ENCODE data around the gene PRDM16.

The PRDM16 gene

GRCh38 chr1:3068564-3069431, at the start of gene PRDM16:
Gene PRDM16 (plus strand): TSS chr1:3069203. CDS start chr1:3069260, 57 bp downstream.
- no peak for FAIRE-seq
- DNase-seq (ENCODE audit: low spot score): peak; percentile 71

DNA sequence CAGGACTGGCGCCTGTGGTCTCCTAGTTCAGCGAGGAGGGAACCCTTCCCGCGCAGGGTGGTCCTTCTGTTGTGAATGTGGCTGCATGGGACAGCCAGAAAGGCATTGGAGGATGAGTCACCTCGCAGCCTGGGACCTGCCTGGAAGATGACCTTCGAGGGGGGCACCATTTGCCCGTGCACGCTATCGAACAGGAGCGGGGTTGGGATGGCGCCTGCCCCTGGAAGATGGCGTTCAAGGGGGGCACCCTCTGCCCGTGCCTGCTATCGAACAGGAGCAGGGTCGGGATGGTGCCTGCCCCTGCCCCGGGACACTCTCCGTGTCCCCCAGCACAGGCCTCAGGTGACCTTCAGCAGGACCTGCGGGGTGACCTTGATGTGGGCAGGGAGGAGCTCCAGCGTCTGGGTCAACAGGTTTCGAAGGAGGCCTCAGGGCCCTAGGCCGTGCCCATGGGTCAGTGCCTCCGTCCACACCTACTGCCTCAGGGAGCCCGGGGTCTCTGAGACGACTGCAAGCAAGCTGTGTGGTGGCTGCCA, 49.4 kb upstream of the PRDM16 start:
- DNase-seq (ENCODE audit: low spot score) (no peak), FAIRE-seq (no peak)

- no peak for FAIRE-seq
- no peak for DNase-seq (ENCODE audit: low spot score)
These were observed 48.6 kb upstream of the PRDM16 start for GRCh38 chr1:3020263-3020909.

- DNase-seq (ENCODE audit: low spot score) (no peak), FAIRE-seq (no peak)
These were observed 47.8 kb upstream of the PRDM16 start, which contains the start of gene ACTRT2 for GRCh38 chr1:3021233-3021671. Gene ACTRT2 (plus strand): TSS chr1:3021467. CDS start chr1:3021687, 220 bp downstream.

DNA sequence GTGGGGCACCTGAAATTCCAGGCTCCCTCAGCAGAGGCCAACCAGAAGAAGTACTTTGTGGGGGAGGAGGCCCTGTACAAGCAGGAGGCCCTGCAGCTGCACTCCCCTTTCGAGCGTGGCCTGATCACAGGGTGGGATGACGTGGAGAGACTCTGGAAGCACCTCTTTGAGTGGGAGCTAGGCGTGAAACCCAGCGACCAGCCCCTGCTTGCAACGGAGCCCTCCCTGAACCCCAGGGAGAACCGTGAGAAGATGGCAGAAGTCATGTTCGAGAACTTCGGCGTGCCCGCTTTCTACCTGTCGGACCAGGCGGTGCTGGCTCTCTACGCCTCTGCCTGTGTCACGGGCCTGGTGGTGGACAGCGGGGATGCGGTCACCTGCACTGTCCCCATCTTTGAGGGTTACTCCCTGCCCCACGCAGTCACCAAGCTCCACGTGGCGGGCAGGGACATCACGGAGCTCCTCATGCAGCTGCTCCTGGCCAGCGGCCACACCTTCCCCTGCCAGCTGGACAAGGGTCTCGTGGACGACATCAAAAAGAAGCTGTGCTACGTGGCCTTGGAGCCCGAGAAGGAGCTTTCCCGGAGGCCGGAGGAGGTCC, 47.1 kb upstream of the PRDM16 start:
- no peak for DNase-seq (ENCODE audit: low spot score)
- no peak for FAIRE-seq

DNA sequence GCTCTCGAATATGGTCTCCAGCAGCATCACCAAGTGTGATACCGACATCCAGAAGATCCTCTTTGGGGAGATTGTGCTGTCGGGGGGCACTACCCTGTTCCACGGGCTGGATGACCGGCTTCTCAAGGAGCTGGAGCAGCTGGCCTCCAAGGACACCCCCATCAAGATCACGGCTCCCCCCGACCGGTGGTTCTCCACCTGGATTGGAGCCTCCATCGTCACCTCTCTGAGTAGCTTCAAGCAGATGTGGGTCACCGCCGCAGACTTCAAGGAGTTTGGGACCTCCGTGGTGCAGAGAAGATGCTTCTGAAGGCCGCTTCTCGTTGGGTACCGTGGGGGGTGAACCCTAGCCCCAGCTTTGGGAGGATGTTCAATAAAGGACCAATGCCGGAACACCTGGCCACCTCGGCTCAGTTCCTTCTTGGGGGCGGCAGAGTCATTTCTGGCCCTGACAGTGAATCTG, 46.5 kb upstream of the PRDM16 start:
- DNase-seq (ENCODE audit: low spot score) (no peak), FAIRE-seq (no peak)

- DNase-seq (ENCODE audit: low spot score) (no peak), FAIRE-seq (no peak)
These were observed 46.0 kb upstream of the PRDM16 start for GRCh38 chr1:3022976-3023375.

- no peak for DNase-seq (ENCODE audit: low spot score)
- FAIRE-seq: no peak
These were observed 45.0 kb upstream of the PRDM16 start for GRCh38 chr1:3024019-3024418.

- FAIRE-seq (no peak), DNase-seq (ENCODE audit: low spot score) (no peak)
These were observed 44.4 kb upstream of the PRDM16 start for GRCh38 chr1:3024588-3024987.

DNA sequence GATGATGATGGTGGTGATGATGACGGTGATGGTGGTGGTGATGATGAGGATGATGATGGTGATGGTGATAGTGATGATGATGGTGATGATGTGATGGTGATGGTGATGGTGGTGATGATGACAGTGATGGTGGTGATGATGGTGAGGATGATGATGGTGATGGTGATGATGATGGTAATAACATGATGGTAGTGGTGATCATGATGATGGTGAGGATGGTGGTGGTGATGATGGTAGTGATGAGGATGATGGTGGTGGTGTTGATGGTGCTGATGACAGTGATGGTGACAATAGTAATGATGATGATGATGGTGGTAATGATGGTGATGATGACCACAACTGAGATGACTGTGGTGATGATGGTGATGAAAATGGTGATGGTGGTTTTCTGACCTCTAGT, 42.9 kb upstream of the PRDM16 start:
- DNase-seq (ENCODE audit: low spot score) (no peak), FAIRE-seq (no peak)

DNA sequence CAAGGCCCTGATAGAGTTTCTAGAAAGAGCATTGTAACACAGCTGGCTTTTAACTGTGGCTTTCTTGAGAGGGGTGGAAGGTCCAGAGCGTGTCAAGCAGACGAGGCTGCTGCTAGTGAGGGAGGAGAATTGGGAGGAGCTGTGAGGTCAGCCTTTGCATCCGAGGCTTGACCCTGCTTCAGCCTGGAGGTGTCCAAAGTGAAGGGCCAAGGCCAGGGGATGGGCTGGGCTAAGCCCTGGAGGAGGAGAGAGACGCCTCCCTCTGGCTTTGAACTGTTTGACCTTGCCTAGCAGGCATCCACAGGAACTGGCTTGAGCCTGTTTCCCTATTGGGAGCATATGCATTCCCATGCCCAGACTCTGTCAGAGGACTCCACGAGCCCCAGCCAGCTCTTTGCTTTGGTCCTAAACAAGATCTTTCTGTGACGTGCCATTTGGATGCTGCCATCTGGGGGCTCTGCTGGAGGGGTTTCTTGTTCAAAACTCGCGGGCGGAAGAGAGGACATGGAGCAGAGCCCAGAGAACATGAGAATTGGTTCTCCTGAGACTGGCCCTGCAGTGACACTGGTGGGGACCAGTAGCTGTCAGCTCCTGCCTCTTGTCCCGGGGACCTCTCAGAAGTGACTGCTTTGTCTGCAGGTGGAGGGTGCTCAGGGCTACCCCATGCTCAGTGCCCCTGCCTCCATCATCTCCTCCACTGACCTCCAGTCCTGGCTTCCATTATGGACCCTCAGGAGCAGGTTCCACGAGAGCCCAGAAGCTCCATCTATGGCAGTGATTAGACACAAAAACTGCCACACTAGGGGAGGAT, 42.2 kb upstream of the PRDM16 start:
- DNase-seq (ENCODE audit: low spot score) (no peak), FAIRE-seq (no peak)

DNA sequence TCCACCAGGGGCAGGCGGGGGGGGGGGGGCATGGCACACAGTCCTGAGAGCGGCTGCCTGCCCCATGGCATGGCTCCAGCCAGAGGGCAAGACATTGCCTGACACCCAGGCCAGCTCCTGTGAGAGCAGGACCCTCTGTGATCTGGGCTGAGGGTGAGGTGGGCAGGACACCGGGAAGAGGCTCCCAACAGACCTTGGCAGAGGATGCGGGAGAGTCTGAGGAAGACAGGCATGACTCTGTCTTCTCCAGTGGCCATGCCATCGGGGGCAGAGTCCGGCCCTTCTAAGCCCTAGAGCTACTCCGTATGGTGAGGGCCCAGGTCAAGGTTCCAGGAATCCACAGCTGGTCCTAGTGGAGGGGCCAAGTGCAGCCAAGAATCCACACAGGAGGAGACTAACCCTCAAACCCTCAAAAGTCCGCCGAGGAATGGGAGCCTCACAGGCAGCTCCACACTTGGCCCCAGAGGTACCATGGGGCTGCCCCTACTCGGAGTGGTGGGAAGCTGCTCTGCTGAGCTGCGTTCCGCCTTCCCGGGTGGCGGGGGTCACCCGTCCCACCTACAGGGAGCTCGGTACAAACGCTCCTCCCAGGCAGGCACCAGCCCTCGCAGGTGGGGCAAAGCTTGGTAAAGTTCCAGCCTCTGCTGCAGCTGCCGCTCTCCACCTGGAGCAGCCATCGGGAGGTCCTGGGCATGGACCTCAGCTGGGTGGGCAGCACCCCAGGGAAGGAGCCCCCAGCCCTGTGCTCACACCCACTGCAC, 41.2 kb upstream of the PRDM16 start:
- no peak for DNase-seq (ENCODE audit: low spot score)
- FAIRE-seq: no peak

DNA sequence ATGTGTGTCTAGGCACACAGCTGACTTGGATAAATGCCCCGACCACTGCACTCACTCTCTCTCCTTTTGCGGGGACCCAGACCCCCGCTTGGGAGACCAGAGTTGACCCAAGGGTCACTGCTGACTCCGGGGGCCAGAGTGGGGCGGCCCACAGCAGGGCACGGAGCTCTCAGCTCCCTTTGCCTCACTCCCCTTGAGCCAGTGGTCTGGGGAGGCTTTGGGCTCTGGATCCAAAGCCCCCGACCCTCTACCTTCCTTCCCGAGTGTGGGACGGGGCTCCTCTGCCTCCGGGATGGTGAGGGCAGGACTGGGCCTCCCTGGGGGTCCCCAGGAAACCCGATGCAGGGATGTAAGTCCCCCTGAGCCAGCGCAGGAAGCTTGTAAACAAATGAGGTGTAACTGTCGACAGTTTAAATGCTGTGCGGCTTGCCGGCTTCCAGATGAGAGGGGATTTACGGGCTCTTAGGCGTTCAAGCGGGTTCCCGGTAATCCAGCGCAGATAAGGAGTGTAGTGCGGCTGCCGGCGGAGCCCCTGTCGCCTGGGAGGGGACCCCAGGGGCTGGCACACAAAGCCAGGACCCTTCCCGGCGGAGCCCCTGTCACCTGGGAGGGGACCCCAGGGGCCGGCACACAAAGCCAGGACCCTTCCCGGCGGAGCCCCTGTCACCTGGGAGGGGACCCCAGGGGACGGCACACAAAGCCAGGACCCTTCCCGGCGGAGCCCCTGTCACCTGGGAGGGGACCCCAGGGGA, 40.3 kb upstream of the PRDM16 start:
- FAIRE-seq: no peak
- no peak for DNase-seq (ENCODE audit: low spot score)

GRCh38 chr1:3029481-3029961, 39.5 kb upstream of the PRDM16 start:
- DNase-seq (ENCODE audit: low spot score): no peak
- no peak for FAIRE-seq

DNA sequence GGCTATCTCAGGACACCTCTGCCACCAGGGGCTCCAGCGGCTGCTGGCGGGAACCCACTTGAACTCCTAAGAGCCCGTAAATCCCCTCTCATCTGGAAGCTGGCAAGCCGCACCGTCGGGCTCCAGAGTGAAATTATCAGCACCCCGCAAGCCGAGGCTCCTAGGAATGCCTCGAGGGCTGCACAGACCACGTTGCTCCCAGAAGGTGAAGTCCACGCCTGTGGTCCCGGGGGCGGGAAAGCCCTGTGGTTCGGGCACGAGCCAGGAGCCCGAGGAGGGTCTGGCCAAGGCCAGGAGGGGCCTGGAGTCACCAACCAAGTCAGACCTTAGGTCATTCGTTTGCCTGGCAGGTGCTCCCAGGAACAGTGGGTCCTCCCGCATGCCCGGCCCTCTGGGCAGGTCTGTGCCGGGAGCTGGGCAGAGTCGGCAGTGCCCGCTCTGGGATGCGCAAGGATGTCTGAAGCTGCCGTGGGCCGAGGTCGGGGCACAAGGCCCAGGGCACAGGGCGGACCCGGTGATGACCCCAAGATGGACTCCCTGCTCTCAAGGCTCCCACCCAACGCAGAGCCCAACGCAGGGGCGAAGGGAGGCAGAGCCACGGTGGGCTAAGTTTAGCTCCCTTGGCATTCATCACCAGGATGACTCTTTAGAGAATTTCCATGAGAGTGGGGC, 38.9 kb upstream of the PRDM16 start:
- no peak for FAIRE-seq
- DNase-seq (ENCODE audit: low spot score): no peak

- no peak for FAIRE-seq
- DNase-seq (ENCODE audit: low spot score): no peak
These were observed 38.2 kb upstream of the PRDM16 start for GRCh38 chr1:3030663-3031381.

- FAIRE-seq (no peak), DNase-seq (ENCODE audit: low spot score) (no peak)
These were observed 37.4 kb upstream of the PRDM16 start for GRCh38 chr1:3031401-3032221.

Measured in urothelium cell line (cell line).